K562 (cell line): ENCODE measurements around the gene TMEM150A. TPM values are rescaled to one million over a fixed set of nuclear protein-coding genes. Genes with fewer than 3 reads are reported as not detected.
A peak's percentile ranks its signal among the peaks of the same experiment; 100 is the strongest.

Experiments used
- ATAC-seq: fragments of 200-7000 bp; cut with Tn5 transposase; 3 replicates; pipeline ENCODE4 v1.9.1; 2020; ENCODE audit warnings: moderate library complexity
- BruUV-seq: library from RNA; stranded (reverse); fragments of 400-500 nt; replicated peaks from 2 replicates; lab custom pipeline; 2021; lab: Mats Ljungman, UMichigan
- CTCF ChIA-PET: fragments of 300-600 bp; formaldehyde crosslinking; extraction: SDS; loops from one replicate; lab custom pipeline; 2021; ENCODE audit warnings: low intra/inter-chr PET ratio; lab: Yijun Ruan, JAX
- POLR2A ChIA-PET: fragments of 300-600, 350-650 bp; sonication (Branson Sonifier 250); formaldehyde crosslinking; extraction: SDS; loops from one replicate; lab custom pipeline; 2021; ENCODE audit warnings: antibody characterized with exemption, inconsistent platforms; lab: Yijun Ruan, JAX
- DNase-seq, 4 experiments: peaks; one replicate each; pipeline versions ENCODE4 v3.0.0 to v3.0.0-alpha.2; 2011 to 2018; ENCODE audit warnings: low spot score in 3 of 4, mixed read lengths in 3 of 4; ENCODE audit errors: extremely low read depth in 1 of 4
- FAIRE-seq: peaks from 2 replicates; lab custom pipeline; 2011; peaks lifted over from hg19 to GRCh38; lab: Jason Lieb, UNC
- H2AFZ ChIP-seq: 2 replicates; pipeline ENCODE4 v1.6.0; 2011; ENCODE audit warnings: low read depth, low read length, control low read depth, inconsistent platforms
- H3K27ac ChIP-seq: fragments of 200-600 bp; 3 replicates; pipeline ENCODE4 v1.8.0; 2011; ENCODE audit warnings: low read depth, mild to moderate bottlenecking, control low read depth, inconsistent platforms, low read length, moderate library complexity, mixed read lengths; ENCODE audit errors: extremely low read depth
- H3K27me3 ChIP-seq, 2 experiments: fragments of 300-600 bp in 1 of 2; 2 replicates in 1 of 2; 3 replicates in 1 of 2; pipeline versions ENCODE4 v1.6.0 to v1.8.0; 2011; ENCODE audit warnings: inconsistent platforms in 2 of 2, low read length in 2 of 2, mild to moderate bottlenecking in 1 of 2, mixed read lengths in 1 of 2, moderate library complexity in 1 of 2; ENCODE audit not compliant: control insufficient read depth in 2 of 2, insufficient read depth in 2 of 2
- H3K36me3 ChIP-seq: fragments of 300-600 bp; 3 replicates; pipeline ENCODE4 v1.8.0; 2011; ENCODE audit warnings: mild to moderate bottlenecking, low read length, inconsistent platforms; ENCODE audit not compliant: control insufficient read depth, insufficient read depth
- H3K4me1 ChIP-seq, 2 experiments: fragments of 200-600 bp in 1 of 2; replicated peaks in 1 of 2; 2 replicates in 1 of 2; 3 replicates in 1 of 2; pipeline versions ENCODE4 v1.5.1 to v1.8.0; 2011; ENCODE audit warnings: inconsistent platforms in 2 of 2, low read length in 2 of 2, mild to moderate bottlenecking in 1 of 2, mixed read lengths in 1 of 2, moderate library complexity in 1 of 2; ENCODE audit not compliant: control insufficient read depth in 2 of 2, insufficient read depth in 2 of 2
- H3K4me2 ChIP-seq: 2 replicates; pipeline ENCODE4 v1.6.1; 2011; ENCODE audit warnings: low read length, control low read depth, inconsistent platforms, mixed read lengths; ENCODE audit not compliant: insufficient read depth
- H3K4me3 ChIP-seq: fragments of 200-600 bp; sonication (generic), shearing (Covaris generic); 2 replicates; pipeline ENCODE4 v1.5.1; 2016; ENCODE audit warnings: control low read depth, inconsistent platforms
- H3K79me2 ChIP-seq: fragments of 200-600 bp; 3 replicates; pipeline ENCODE4 v1.8.0; 2011; ENCODE audit warnings: low read length, inconsistent platforms; ENCODE audit not compliant: control insufficient read depth, insufficient read depth
- H3K9ac ChIP-seq, 2 experiments: 2 replicates each; pipeline versions ENCODE4 v1.6.0 to v1.6.1; 2011; ENCODE audit warnings: low read depth in 2 of 2, low read length in 2 of 2, control low read depth in 1 of 2, inconsistent platforms in 1 of 2, mild to moderate bottlenecking in 1 of 2, mixed read lengths in 1 of 2; ENCODE audit not compliant: insufficient read depth in 1 of 2
- H3K9me1 ChIP-seq: one replicate; pipeline ENCODE4 v1.6.0; 2011; ENCODE audit warnings: inconsistent platforms, mild to moderate bottlenecking, low read length, moderate library complexity; ENCODE audit not compliant: control insufficient read depth, insufficient read depth
- H3K9me3 ChIP-seq: replicated peaks from 2 replicates; pipeline ENCODE4 v1.5.1; 2011; ENCODE audit warnings: low read depth, low read length, inconsistent platforms; ENCODE audit not compliant: control insufficient read depth, insufficient read depth
- H4K20me1 ChIP-seq: replicated peaks from 2 replicates; pipeline ENCODE4 v1.6.1; 2011; ENCODE audit warnings: low read length, inconsistent platforms, mixed read lengths; ENCODE audit not compliant: control insufficient read depth, insufficient read depth
- CBX2 ChIP-seq: fragments of 200-600 bp; sonication (generic); IDR thresholded peaks from one replicate; pipeline ENCODE4 v1.6.1; 2012; ENCODE audit warnings: mild to moderate bottlenecking, low read length, inconsistent platforms; ENCODE audit not compliant: insufficient read depth, poor library complexity, severe bottlenecking
- CCNT2 ChIP-seq: IDR thresholded peaks from 2 replicates; pipeline ENCODE4 v1.6.1; 2011; ENCODE audit warnings: borderline replicate concordance, low read depth, mild to moderate bottlenecking, moderate library complexity, mixed read lengths, low read length; ENCODE audit not compliant: insufficient read length; ENCODE audit errors: extremely low read depth
- ELF2 ChIP-seq: fragments of 250-450 bp; sonication (Bioruptor Pico); IDR thresholded peaks from 2 replicates; pipeline ENCODE4 v1.5.0; 2021; ENCODE audit warnings: mild to moderate bottlenecking
- NEUROD1 ChIP-seq: fragments of 150-350 bp; IDR thresholded peaks from 2 replicates; pipeline ENCODE4 v1.6.1; 2014; ENCODE audit warnings: borderline replicate concordance, low read length, low read depth; ENCODE audit not compliant: partially characterized antibody
- POLR3A ChIP-seq: IDR thresholded peaks from 2 replicates; pipeline ENCODE4 v1.6.1; 2011; ENCODE audit warnings: borderline replicate concordance, mild to moderate bottlenecking, moderate library complexity; ENCODE audit not compliant: insufficient read length, insufficient read depth; ENCODE audit errors: extremely low read depth
- RBFOX2 ChIP-seq: fragments of 200-400 bp; formaldehyde crosslinking; IDR thresholded peaks from 2 replicates; pipeline ENCODE4 v1.6.1; 2017; ENCODE audit warnings: low read depth, mild to moderate bottlenecking, low read length, moderate library complexity
- RBM14 ChIP-seq: fragments of 200-400 bp; formaldehyde crosslinking; IDR thresholded peaks from 2 replicates; pipeline ENCODE4 v1.6.1; 2018; ENCODE audit warnings: low read depth, mild to moderate bottlenecking, low read length, moderate library complexity, borderline replicate concordance; ENCODE audit not compliant: insufficient read depth
- RBM25 ChIP-seq: fragments of 200-400 bp; formaldehyde crosslinking; IDR thresholded peaks from 2 replicates; pipeline ENCODE4 v1.6.1; 2018; ENCODE audit warnings: low read length, low read depth, moderate library complexity; ENCODE audit not compliant: severe bottlenecking
- RFX1 ChIP-seq: fragments of 450-650 bp; IDR thresholded peaks from 2 replicates; pipeline ENCODE4 v1.6.1; 2016; ENCODE audit warnings: mild to moderate bottlenecking, moderate library complexity
- SMAD1 ChIP-seq: fragments of 150-350 bp; IDR thresholded peaks from 2 replicates; pipeline ENCODE4 v1.6.1; 2014; ENCODE audit warnings: low read length, low read depth; ENCODE audit not compliant: partially characterized antibody
- ZNF134 ChIP-seq: fragments of 250-450 bp; sonication (Bioruptor Pico); conservative IDR thresholded peaks from 2 replicates; pipeline ENCODE4 v1.4.0; 2020
- ZNF212 ChIP-seq: fragments of 450-650 bp; formaldehyde crosslinking; IDR thresholded peaks from 2 replicates; pipeline ENCODE4 v1.4.0; 2020; ENCODE audit warnings: mild to moderate bottlenecking
- ZNF408 ChIP-seq: fragments of 250-450 bp; sonication (Bioruptor Pico); IDR thresholded peaks from 2 replicates; pipeline ENCODE4 v1.4.0; 2020; ENCODE audit warnings: low read depth, mild to moderate bottlenecking, moderate library complexity
- ZNF445 ChIP-seq: fragments of 250-450 bp; sonication (Bioruptor Pico); IDR thresholded peaks from 2 replicates; pipeline ENCODE4 v1.4.0; 2020; ENCODE audit warnings: low read depth, mild to moderate bottlenecking, moderate library complexity
- WGBS: fragments of 100-300 bp; shearing (Covaris generic); methylation state at CpG from one replicate; pipeline ENCODE4 v1.1.6; 2016; ENCODE audit warnings: low coverage, mixed read lengths; ENCODE audit not compliant: insufficient coverage; ENCODE audit errors: missing lambda C conversion rate; 5-methylcytosine and 5-hydroxymethylcytosine counted together
- in situ Hi-C: fragments of 300-500 bp; cut with MboI; formaldehyde crosslinking; loops from 4 replicates; pipeline ENCODE4 v1.15.0; 2018; ENCODE audit warnings: inconsistent platforms, mixed read lengths
- intact Hi-C: fragments of 100-400 bp; cut with micrococcal nuclease; formaldehyde crosslinking; loops from 2 replicates; pipeline ENCODE4 v1.14.2; 2022
- polyA plus RNA-seq, 8 experiments: library from polyadenylated mRNA; depleted of rRNA in 4 of 8; stranded (reverse) in 5 of 8; unstranded in 3 of 8; fragments of >200 nt; fragmentation: Nextera tagmentation in 2 of 8; fragmentation: Illumina TruSeq in 1 of 8; extraction: Ambion mirVana in 2 of 8; extraction: Trizol in 1 of 8; gene quantifications; 2 replicates each; pipeline versions ENCODE4 v1.2.1 to v1.2.3, GENCODE V29; 2011 to 2014; ENCODE audit warnings: inconsistent platforms in 1 of 8, missing spikeins in 1 of 8
- total RNA-seq, 7 experiments: library from RNA; depleted of rRNA in 6 of 7; stranded (reverse); fragments of >200 nt in 6 of 7; fragmentation: Illumina TruSeq in 2 of 7; extraction: Trizol in 2 of 7; gene quantifications; 2 replicates each; pipeline versions ENCODE4 v1.2.1 to v1.2.3, GENCODE V29; 2011 to 2021; ENCODE audit warnings: low replicate concordance in 1 of 7

The TMEM150A gene
- total and polyA plus RNA-seq, 9 of the 15 experiments (the other 6 are each of a cell fraction or from before 2014, with no cell fraction given) = 3.9 to 17.1 (median 8.4) TPM

DNA sequence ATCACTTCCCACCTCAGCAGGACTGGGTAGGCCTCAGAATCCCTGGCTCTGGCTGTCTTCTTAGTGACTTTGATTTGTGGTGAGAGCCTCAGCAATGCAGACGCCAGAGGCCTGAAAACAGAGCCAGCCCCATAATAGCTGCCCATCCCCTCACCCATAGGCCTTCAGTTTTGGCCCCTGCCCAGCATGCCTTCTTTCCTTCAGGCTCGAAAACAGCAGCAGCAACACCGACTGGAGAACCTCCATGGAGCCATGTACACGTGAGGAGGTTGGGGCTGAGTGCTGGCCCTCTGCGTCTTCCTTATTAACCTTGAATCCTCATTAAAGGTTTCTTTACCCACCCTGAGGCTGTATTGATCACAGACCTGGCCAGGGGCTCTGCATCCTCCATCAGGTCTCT is 5.3 kb downstream of the TMEM150A start:
- CTCF ChIA-PET = no interaction called here
- H2AFZ ChIP-seq = no peak overlapping the region
- DNase-seq = no peak
- H3K36me3 ChIP-seq = peaks cover 28% of the 10 kb centered on the region; the same call in 2 of the 3 replicates
- 0 out of 2 replicates have a peak overlapping the region, but pooled peaks have one; percentile 86 for H3K4me2 ChIP-seq
- H3K9me1 ChIP-seq = no peaks in the 10 kb centered on the region
- H3K4me1 ChIP-seq = peaks cover 6 to 30% of the 10 kb centered on the region in 2 experiments; a peak in 4 of 5 replicates
- intact Hi-C loops (no loop called here), in situ Hi-C loops (no loop called here)
- POLR2A ChIA-PET = interaction anchor here (1.1 to 4.4 kb wide), 3 partner anchors 7 to 18 kb away, joined by 3 to 31 read pairs (median 4); partner anchors contain the start of gene TMEM150A
- H3K27ac ChIP-seq = no peak overlapping the region
- H3K9ac ChIP-seq = peak overlapping the region in 1 of 2 experiments; percentile 85; a peak in 1 of 4 replicates
- WGBS = 88% methylated on average over 4 of the region's 5 CpGs
- H3K79me2 ChIP-seq = peaks cover 35% of the 10 kb centered on the region
- no peak overlapping the region for H3K4me3 ChIP-seq
- BruUV-seq = TSS peak; percentile 41
- ATAC-seq = no peak
- H3K27me3 ChIP-seq = no peaks in the 10 kb centered on the region
- TF ChIP-seq ZNF134 (CRISPR knock-in tag) = no peak
- TF ChIP-seq RBFOX2 = peak; percentile 35; the same call in 1 of the 2 replicates
- no peaks in the 10 kb centered on the region for H4K20me1 ChIP-seq
- FAIRE-seq = no peak
- no peaks in the 10 kb centered on the region for H3K9me3 ChIP-seq

DNA sequence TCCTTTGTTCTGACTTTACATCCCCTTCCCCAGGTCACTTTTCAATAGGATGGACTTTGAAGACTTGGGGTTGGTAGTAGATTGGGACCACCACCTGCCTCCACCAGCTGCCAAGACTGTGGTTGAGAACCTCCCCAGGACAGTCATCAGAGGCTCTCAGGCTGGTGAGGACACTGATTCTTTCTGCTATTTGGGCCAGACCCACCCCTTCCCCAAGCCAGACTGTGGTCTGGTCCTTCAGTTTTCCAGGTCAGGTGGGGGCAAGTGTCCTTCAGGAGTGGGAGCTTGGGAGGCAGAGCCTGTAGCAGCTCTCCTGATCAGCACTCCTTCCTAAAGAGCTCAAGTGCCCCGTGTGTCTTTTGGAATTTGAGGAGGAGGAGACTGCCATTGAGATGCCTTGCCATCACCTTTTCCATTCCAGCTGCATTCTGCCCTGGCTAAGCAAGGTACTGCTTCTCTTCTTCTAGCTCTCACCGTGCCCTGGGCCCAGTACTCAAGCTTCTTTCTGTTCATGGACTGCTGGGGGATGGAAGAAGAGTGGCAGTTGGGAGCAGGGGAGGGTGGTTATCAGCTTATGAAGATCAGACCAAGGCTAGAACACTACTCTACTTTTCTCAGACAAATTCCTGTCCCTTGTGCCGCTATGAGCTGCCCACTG is 5.9 kb downstream of the TMEM150A start:
- Histone ChIP-seq H3K9ac (peak overlapping the region; percentile 79 to 85), H3K4me2 (peak overlapping the region; percentile 86), H3K9me3 (no peaks in the 10 kb centered on the region), H3K27ac (peak overlapping the region; percentile 74; the same call in 2 of the 3 replicates), H3K79me2 (peaks cover 29% of the 10 kb centered on the region), H4K20me1 (no peaks in the 10 kb centered on the region), H3K4me3 (peak overlapping the region; percentile 62), H3K9me1 (no peaks in the 10 kb centered on the region), H2AFZ (no peak overlapping the region), H3K4me1 (peaks cover 6 to 25% of the 10 kb centered on the region in 2 experiments; a peak in 4 of 5 replicates), H3K36me3 (peaks cover 28% of the 10 kb centered on the region; the same call in 2 of the 3 replicates), H3K27me3 (no peaks in the 10 kb centered on the region)
- peak; percentile 48 for FAIRE-seq
- POLR2A ChIA-PET = interaction anchor here (0.6 to 4.4 kb wide), 6 partner anchors 8 to 168 kb away, joined by 3 to 31 read pairs (median 4); partner anchors contain the start of gene TMEM150A
- BruUV-seq = no TSS peak
- ATAC-seq = no peak
- WGBS = 26% methylated on average over 3 of the region's 3 CpGs
- in situ Hi-C loops (no loop called here), intact Hi-C loops (no loop called here)
- DNase-seq = no peak
- TF ChIP-seq RBM14 (no peak), CBX2 (no peak), ELF2 (CRISPR knock-in tag) (no peak), CCNT2 (no peak), SMAD1 (no peak), POLR3A (no peak), ZNF445 (no peak), ZNF408 (CRISPR knock-in tag) (no peak), RFX1 (no peak), NEUROD1 (no peak), RBM25 (no peak), ZNF212 (CRISPR knock-in tag) (no peak)
- CTCF ChIA-PET = no interaction called here
